Measurements from ENCODE around the gene NSUN2. TPM values are rescaled to one million over a fixed set of nuclear protein-coding genes. Genes with fewer than 3 reads are reported as not detected.

NSUN2 gene
- total RNA-seq, 4 donors from 2014 or later: 34.1 to 49.6 (median 41.9) TPM

GRCh38 chr5:6611334-6612256 is 21.2 kb downstream of the NSUN2 start:
- Histone ChIP-seq H3K27me3 (no peaks in the 10 kb centered on the region), H3K4me3 (replicated peaks in 1 of 3) (no peak overlapping the region), H3K4me1 (no peaks in the 10 kb centered on the region), H3K27ac (no peak overlapping the region), H3K9me3 (no peaks in the 10 kb centered on the region), H3K36me3 (peaks cover 58 to 68% of the 10 kb centered on the region in 2 donors)
- peak; percentile 67 to 75 for DNase-seq
- TF ChIP-seq, protein P1, sequence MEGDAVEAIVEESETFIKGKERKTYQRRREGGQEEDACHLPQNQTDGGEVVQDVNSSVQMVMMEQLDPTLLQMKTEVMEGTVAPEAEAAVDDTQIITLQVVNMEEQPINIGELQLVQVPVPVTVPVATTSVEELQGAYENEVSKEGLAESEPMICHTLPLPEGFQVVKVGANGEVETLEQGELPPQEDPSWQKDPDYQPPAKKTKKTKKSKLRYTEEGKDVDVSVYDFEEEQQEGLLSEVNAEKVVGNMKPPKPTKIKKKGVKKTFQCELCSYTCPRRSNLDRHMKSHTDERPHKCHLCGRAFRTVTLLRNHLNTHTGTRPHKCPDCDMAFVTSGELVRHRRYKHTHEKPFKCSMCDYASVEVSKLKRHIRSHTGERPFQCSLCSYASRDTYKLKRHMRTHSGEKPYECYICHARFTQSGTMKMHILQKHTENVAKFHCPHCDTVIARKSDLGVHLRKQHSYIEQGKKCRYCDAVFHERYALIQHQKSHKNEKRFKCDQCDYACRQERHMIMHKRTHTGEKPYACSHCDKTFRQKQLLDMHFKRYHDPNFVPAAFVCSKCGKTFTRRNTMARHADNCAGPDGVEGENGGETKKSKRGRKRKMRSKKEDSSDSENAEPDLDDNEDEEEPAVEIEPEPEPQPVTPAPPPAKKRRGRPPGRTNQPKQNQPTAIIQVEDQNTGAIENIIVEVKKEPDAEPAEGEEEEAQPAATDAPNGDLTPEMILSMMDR (IDR thresholded peaks at IDR 0.05): no peak
- TF ChIP-seq POLR2A (IDR thresholded peaks at IDR 0.05): no peak
- intact Hi-C loops (cut with DNase I): no loop called here
- whole genome bisulfite sequencing, 2 donors: 60 to 61% methylated on average over 20 of the region's 20 CpGs

DNA sequence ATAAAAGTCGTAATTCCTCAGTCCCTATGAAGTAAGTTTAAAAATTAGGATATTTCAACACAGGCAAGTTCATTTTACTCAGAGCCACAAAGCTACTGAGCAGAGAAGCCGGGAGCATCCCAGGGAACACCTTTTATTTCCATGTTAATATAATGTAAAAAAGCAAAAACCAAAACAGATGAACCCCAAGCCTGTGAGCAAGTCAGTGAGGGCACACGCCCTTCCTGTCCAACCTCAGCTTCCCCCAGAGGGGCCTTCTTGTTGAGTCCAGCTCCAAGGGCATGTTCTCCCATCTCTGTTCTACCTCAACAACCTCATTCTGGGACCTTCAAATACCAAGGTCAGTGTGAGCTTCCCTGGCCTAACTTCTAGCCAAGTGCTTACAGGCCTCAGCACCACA is 24.8 kb downstream of the NSUN2 start:
- Histone ChIP-seq H3K4me3 (replicated peaks in 1 of 3) (no peak overlapping the region), H3K36me3 (peaks cover 67 to 74% of the 10 kb centered on the region in 2 donors), H3K27me3 (no peaks in the 10 kb centered on the region), H3K27ac (no peak overlapping the region), H3K4me1 (no peaks in the 10 kb centered on the region), H3K9me3 (no peaks in the 10 kb centered on the region)
- TF ChIP-seq POLR2A (IDR thresholded peaks at IDR 0.05): no peak
- 94% methylated on average over 3 of the region's 3 CpGs for WGBS, 2 donors
- no peak for DNase-seq
- intact Hi-C loops (cut with DNase I): no loop called here

GRCh38 chr5:6607559-6607936 is 25.3 kb downstream of the NSUN2 start:
- Histone ChIP-seq H3K27me3 (no peaks in the 10 kb centered on the region), H3K4me3 (replicated peaks in 1 of 3) (no peak overlapping the region), H3K27ac (no peak overlapping the region), H3K36me3 (peaks cover 66 to 75% of the 10 kb centered on the region in 2 donors), H3K9me3 (no peaks in the 10 kb centered on the region), H3K4me1 (no peaks in the 10 kb centered on the region)
- intact Hi-C loops (cut with DNase I): no loop called here
- TF ChIP-seq, protein P1 (IDR thresholded peaks at IDR 0.05): no peak
- no peak for TF ChIP-seq POLR2A (IDR thresholded peaks at IDR 0.05)
- DNase-seq: no peak
- 93 to 94% methylated on average over 5 of the region's 5 CpGs for WGBS, 2 donors

GRCh38 chr5:6606884-6607558 is 25.8 kb downstream of the NSUN2 start:
- Histone ChIP-seq H3K36me3 (peaks cover 66 to 79% of the 10 kb centered on the region in 2 donors), H3K4me3 (replicated peaks in 1 of 3) (no peak overlapping the region), H3K27me3 (no peaks in the 10 kb centered on the region), H3K9me3 (no peaks in the 10 kb centered on the region), H3K27ac (no peak overlapping the region), H3K4me1 (no peaks in the 10 kb centered on the region)
- no peak for TF ChIP-seq POLR2A (IDR thresholded peaks at IDR 0.05)
- TF ChIP-seq, protein P1 (IDR thresholded peaks at IDR 0.05): no peak
- 90 to 93% methylated on average over 9 of the region's 9 CpGs for WGBS, 2 donors
- intact Hi-C loops (cut with DNase I): no loop called here
- DNase-seq: no peak

- TF ChIP-seq POLR2A (IDR thresholded peaks at IDR 0.05): no peak
- TF ChIP-seq, protein P1 (IDR thresholded peaks at IDR 0.05): no peak
- Histone ChIP-seq H3K27ac (no peak overlapping the region), H3K4me3 (replicated peaks in 1 of 3) (no peak overlapping the region), H3K36me3 (peaks cover 71 to 74% of the 10 kb centered on the region in 2 donors), H3K9me3 (no peaks in the 10 kb centered on the region), H3K4me1 (no peaks in the 10 kb centered on the region), H3K27me3 (no peaks in the 10 kb centered on the region)
- intact Hi-C loops (cut with DNase I): no loop called here
- no peak for DNase-seq
- 95 to 97% methylated on average over 10 to 12 of the region's 12 CpGs for WGBS, 2 donors
Observed at GRCh38 chr5:6604946-6605345, 27.9 kb downstream of the NSUN2 start.

Data from thyroid gland (tissue), 4 donors.